Neural crest cell (in vitro differentiated cells): ENCODE results near the gene FOXK1. TPM values are rescaled to one million over a fixed set of nuclear protein-coding genes. Genes with fewer than 3 reads are reported as not detected.

Experiments used
- DNase-seq: peaks from one replicate; pipeline ENCODE4 v3.0.0; 2021; ENCODE audit warnings: low read depth, mixed read lengths, low spot score
- H3K27ac Mint-ChIP-seq: one replicate; pipeline ENCODE4 v1.8.0; 2021; ENCODE audit warnings: mild to moderate bottlenecking, mixed read lengths; ENCODE audit not compliant: unreplicated experiment
- H3K27me3 Mint-ChIP-seq: 2 replicates; pipeline ENCODE4 v1.8.0; 2021; ENCODE audit warnings: low read depth, mild to moderate bottlenecking, mixed read lengths
- H3K36me3 Mint-ChIP-seq: 2 replicates; pipeline ENCODE4 v1.8.0; 2021; ENCODE audit warnings: low read depth, mild to moderate bottlenecking, mixed read lengths
- H3K4me1 Mint-ChIP-seq: 2 replicates; pipeline ENCODE4 v1.8.0; 2021; ENCODE audit warnings: mixed read lengths
- H3K4me3 Mint-ChIP-seq: one replicate; pipeline ENCODE4 v1.8.0; 2021; ENCODE audit warnings: mild to moderate bottlenecking, mixed read lengths
- H3K9me3 Mint-ChIP-seq: 2 replicates; pipeline ENCODE4 v1.8.0; 2021; ENCODE audit warnings: mixed read lengths
- CTCF ChIP-seq: fragments of 200-600 bp; sonication (generic); conservative IDR thresholded peaks from 2 replicates; pipeline ENCODE4 v1.5.0; 2021; ENCODE audit warnings: antibody characterized with exemption, mild to moderate bottlenecking
- total RNA-seq: library from RNA; stranded (reverse); gene quantifications from 2 replicates; pipeline ENCODE4 v1.2.1, GENCODE V29; 2021

FOXK1 gene
- total RNA-seq, 1 donor from 2014 or later = 29.1 TPM

DNA sequence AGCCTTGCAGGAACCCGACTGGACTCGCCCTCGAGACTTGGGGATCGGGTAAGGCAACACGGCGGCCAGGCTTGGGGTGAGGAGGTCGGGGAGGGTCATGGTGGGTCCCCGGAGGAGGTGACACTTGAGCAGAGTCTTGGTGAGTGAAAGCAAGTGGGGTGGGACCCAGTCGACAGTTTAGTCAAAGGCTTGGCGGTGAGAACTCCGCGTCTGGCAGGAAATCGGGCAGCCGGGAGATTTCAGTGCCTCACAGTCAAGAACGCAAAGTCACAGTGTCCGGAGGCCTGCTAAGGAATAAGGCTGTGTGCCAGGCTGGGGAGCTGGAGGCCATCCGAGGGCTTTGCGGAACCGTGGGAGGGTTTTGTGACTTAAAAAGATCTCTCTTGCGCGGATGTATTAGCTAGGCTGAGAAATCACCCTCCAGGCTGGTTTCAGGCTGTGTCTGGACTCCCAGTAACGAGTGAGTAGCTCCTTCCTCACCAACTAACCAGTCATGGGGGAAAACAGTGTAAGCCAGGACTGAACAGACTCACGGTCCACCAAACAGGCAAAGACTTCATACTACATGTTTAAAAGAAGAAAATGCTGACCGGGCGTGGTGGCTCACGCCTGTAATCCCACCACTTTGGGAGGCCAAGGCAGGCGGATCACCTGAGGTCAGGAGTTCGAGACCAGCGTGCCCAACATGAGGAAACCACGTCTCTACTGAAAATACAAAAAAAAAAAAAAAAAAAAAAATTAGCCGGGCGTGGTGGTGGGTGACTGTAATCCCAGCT, 93.9 kb downstream of the FOXK1 start:
- no peak for DNase-seq
- Mint-ChIP-seq H3K27ac (peak overlapping the region; percentile 99), H3K4me1 (peaks cover 27% of the 10 kb centered on the region), H3K4me3 (peak overlapping the region; percentile 98), H3K9me3 (no peaks in the 10 kb centered on the region), H3K36me3 (peaks cover 3% of the 10 kb centered on the region), H3K27me3 (no peaks in the 10 kb centered on the region)
- no peak for TF ChIP-seq CTCF

- no peak for TF ChIP-seq CTCF
- Mint-ChIP-seq H3K27me3 (no peaks in the 10 kb centered on the region), H3K4me1 (peaks cover 26% of the 10 kb centered on the region)
These were observed 97.0 kb downstream of the FOXK1 start for GRCh38 chr7:4779118-4779517.

GRCh38 chr7:4781366-4782069, 99.4 kb downstream of the FOXK1 start:
- Mint-ChIP-seq H3K36me3 (peaks cover 3% of the 10 kb centered on the region), H3K4me3 (no peak overlapping the region), H3K27ac (peak overlapping the region; percentile 6), H3K9me3 (no peaks in the 10 kb centered on the region), H3K4me1 (peaks cover 6% of the 10 kb centered on the region), H3K27me3 (no peaks in the 10 kb centered on the region)
- no peak for DNase-seq
- no peak for TF ChIP-seq CTCF

More at GRCh38 chr7:4779118-4779517, 97.0 kb downstream of the FOXK1 start:
- H3K27ac Mint-ChIP-seq = no peak overlapping the region
- H3K9me3 Mint-ChIP-seq = no peaks in the 10 kb centered on the region
- no peak overlapping the region for H3K4me3 Mint-ChIP-seq
- peaks cover 3% of the 10 kb centered on the region for H3K36me3 Mint-ChIP-seq
- DNase-seq = no peak

- DNase-seq = no peak
- no peaks in the 10 kb centered on the region for H3K9me3 Mint-ChIP-seq
- peaks cover 3% of the 10 kb centered on the region for H3K36me3 Mint-ChIP-seq
- H3K4me1 Mint-ChIP-seq = no peaks in the 10 kb centered on the region
- H3K4me3 Mint-ChIP-seq = no peak overlapping the region
- no peak for TF ChIP-seq CTCF
- no peaks in the 10 kb centered on the region for H3K27me3 Mint-ChIP-seq
- no peak overlapping the region for H3K27ac Mint-ChIP-seq
These were observed 100.5 kb downstream of the FOXK1 start for GRCh38 chr7:4782333-4783291.

- peaks cover under 1% of the 10 kb centered on the region for H3K36me3 Mint-ChIP-seq
- no peak for DNase-seq
- no peak for TF ChIP-seq CTCF
- H3K4me1 Mint-ChIP-seq = no peaks in the 10 kb centered on the region
- H3K27ac Mint-ChIP-seq = no peak overlapping the region
- H3K9me3 Mint-ChIP-seq = no peaks in the 10 kb centered on the region
- H3K27me3 Mint-ChIP-seq = no peaks in the 10 kb centered on the region
- H3K4me3 Mint-ChIP-seq = no peak overlapping the region
These were observed 101.2 kb downstream of the FOXK1 start for GRCh38 chr7:4783292-4783652.
